Ectodermal cell (in vitro differentiated cells): ENCODE measurements around the gene ARMH1.

ENCODE experiments used
- H3K27ac ChIP-seq: 2 replicates; pipeline ENCODE4 v1.7.0; 2013; ENCODE audit warnings: mild to moderate bottlenecking, low read depth, low read length; ENCODE audit not compliant: insufficient read depth, poor library complexity, severe bottlenecking
- H3K27me3 ChIP-seq: 2 replicates; pipeline ENCODE4 v1.7.0; 2013; ENCODE audit warnings: mild to moderate bottlenecking, low read length; ENCODE audit not compliant: insufficient read depth, control insufficient read depth, poor library complexity, severe bottlenecking
- H3K36me3 ChIP-seq: one replicate; pipeline ENCODE4 v1.7.0; 2013; ENCODE audit warnings: low read length; ENCODE audit not compliant: control insufficient read depth, insufficient read depth
- H3K4me1 ChIP-seq: one replicate; pipeline ENCODE4 v1.7.0; 2013; ENCODE audit warnings: low read length; ENCODE audit not compliant: control insufficient read depth, insufficient read depth
- H3K4me3 ChIP-seq: 2 replicates; pipeline ENCODE4 v1.7.0; 2013; ENCODE audit warnings: low read depth, low read length, control low read depth; ENCODE audit not compliant: insufficient read depth
- H3K9me3 ChIP-seq: 2 replicates; pipeline ENCODE4 v1.7.0; 2013; ENCODE audit warnings: mild to moderate bottlenecking, low read length, moderate library complexity; ENCODE audit not compliant: control insufficient read depth
- WGBS, 2 experiments: methylation state at CpG; one replicate each; pipeline ENCODE4 v1.1.7; 2013; ENCODE audit warnings: missing lambda C conversion rate in 2 of 2; 5-methylcytosine and 5-hydroxymethylcytosine counted together

Gene ARMH1

GRCh38 chr1:44636083-44636687, 38.3 kb upstream of the ARMH1 start:
- H3K36me3 ChIP-seq = peaks cover 13% of the 10 kb centered on the region

GRCh38 chr1:44636688-44637598, 37.6 kb upstream of the ARMH1 start:
- Histone ChIP-seq H3K4me1 (peaks cover 23% of the 10 kb centered on the region), H3K27ac (peak overlapping the region; percentile 17), H3K9me3 (no peaks in the 10 kb centered on the region), H3K4me3 (no peak overlapping the region), H3K27me3 (no peaks in the 10 kb centered on the region), H3K36me3 (peaks cover 13% of the 10 kb centered on the region)
- WGBS, 2 experiments = 93 to 95% methylated on average over 13 of the region's 13 CpGs

More at GRCh38 chr1:44636083-44636687, 38.3 kb upstream of the ARMH1 start:
- no peaks in the 10 kb centered on the region for H3K9me3 ChIP-seq
- no peak overlapping the region for H3K4me3 ChIP-seq
- H3K27ac ChIP-seq = no peak overlapping the region
- no peaks in the 10 kb centered on the region for H3K27me3 ChIP-seq
- 97% methylated on average over 14 of the region's 14 CpGs for WGBS, 2 experiments
- H3K4me1 ChIP-seq = peaks cover 23% of the 10 kb centered on the region

- Histone ChIP-seq H3K36me3 (peaks cover 16% of the 10 kb centered on the region), H3K27ac (peak overlapping the region; percentile 17), H3K9me3 (no peaks in the 10 kb centered on the region), H3K27me3 (no peaks in the 10 kb centered on the region), H3K4me3 (no peak overlapping the region), H3K4me1 (peaks cover 21% of the 10 kb centered on the region)
- WGBS, 2 experiments = 79 to 82% methylated on average over 27 of the region's 27 CpGs
Observed at GRCh38 chr1:44637702-44638411, 36.7 kb upstream of the ARMH1 start.

- Histone ChIP-seq H3K27ac (no peak overlapping the region), H3K9me3 (no peaks in the 10 kb centered on the region), H3K4me3 (no peak overlapping the region), H3K27me3 (no peaks in the 10 kb centered on the region), H3K4me1 (peaks cover 18% of the 10 kb centered on the region), H3K36me3 (peaks cover 29% of the 10 kb centered on the region)
- WGBS, 2 experiments = 93% methylated on average over 24 of the region's 24 CpGs
Observed at GRCh38 chr1:44640200-44640853, 34.2 kb upstream of the ARMH1 start.

GRCh38 chr1:44641126-44642102, 33.1 kb upstream of the ARMH1 start:
- Histone ChIP-seq H3K27me3 (no peaks in the 10 kb centered on the region), H3K36me3 (peaks cover 29% of the 10 kb centered on the region), H3K4me3 (no peak overlapping the region), H3K4me1 (peaks cover 18% of the 10 kb centered on the region), H3K27ac (no peak overlapping the region), H3K9me3 (no peaks in the 10 kb centered on the region)
- 95% methylated on average over 12 of the region's 12 CpGs for WGBS, 2 experiments

- no peaks in the 10 kb centered on the region for H3K27me3 ChIP-seq
- 95% methylated on average over 2 of the region's 2 CpGs for WGBS, 2 experiments
- H3K36me3 ChIP-seq = peaks cover 32% of the 10 kb centered on the region
- no peak overlapping the region for H3K4me3 ChIP-seq
- no peak overlapping the region for H3K27ac ChIP-seq
- no peaks in the 10 kb centered on the region for H3K9me3 ChIP-seq
- H3K4me1 ChIP-seq = peaks cover 10% of the 10 kb centered on the region
Observed at GRCh38 chr1:44642255-44642654, 32.3 kb upstream of the ARMH1 start.

- WGBS, 2 experiments = 92% methylated on average over 3 of the region's 3 CpGs
- Histone ChIP-seq H3K4me1 (peaks cover 6% of the 10 kb centered on the region), H3K27ac (no peak overlapping the region), H3K9me3 (no peaks in the 10 kb centered on the region), H3K4me3 (no peak overlapping the region), H3K36me3 (peaks cover 32% of the 10 kb centered on the region), H3K27me3 (no peaks in the 10 kb centered on the region)
Observed at GRCh38 chr1:44642925-44643324, 31.6 kb upstream of the ARMH1 start.

GRCh38 chr1:44643721-44644334, 30.7 kb upstream of the ARMH1 start:
- no peak overlapping the region for H3K4me3 ChIP-seq
- peaks cover 4% of the 10 kb centered on the region for H3K4me1 ChIP-seq
- H3K27ac ChIP-seq = no peak overlapping the region
- no peaks in the 10 kb centered on the region for H3K9me3 ChIP-seq
- 93 to 95% methylated on average over 9 of the region's 9 CpGs for WGBS, 2 experiments
- H3K27me3 ChIP-seq = no peaks in the 10 kb centered on the region
- peaks cover 36% of the 10 kb centered on the region for H3K36me3 ChIP-seq

- peaks cover 4% of the 10 kb centered on the region for H3K4me1 ChIP-seq
- H3K27me3 ChIP-seq = no peaks in the 10 kb centered on the region
- peaks cover 39% of the 10 kb centered on the region for H3K36me3 ChIP-seq
- WGBS, 2 experiments = 95 to 99% methylated on average over 7 of the region's 7 CpGs
- no peak overlapping the region for H3K27ac ChIP-seq
- H3K4me3 ChIP-seq = no peak overlapping the region
- H3K9me3 ChIP-seq = no peaks in the 10 kb centered on the region
Observed at GRCh38 chr1:44644806-44645205, 29.7 kb upstream of the ARMH1 start.
